SKM-1 (cell line): ENCODE data around the gene LIN52.

Source experiments
- DNase-seq: peaks from one replicate; lab custom pipeline; 2025; ENCODE audit not compliant: unreplicated experiment; lab: John Stamatoyannopoulos, UW

The LIN52 gene

DNA sequence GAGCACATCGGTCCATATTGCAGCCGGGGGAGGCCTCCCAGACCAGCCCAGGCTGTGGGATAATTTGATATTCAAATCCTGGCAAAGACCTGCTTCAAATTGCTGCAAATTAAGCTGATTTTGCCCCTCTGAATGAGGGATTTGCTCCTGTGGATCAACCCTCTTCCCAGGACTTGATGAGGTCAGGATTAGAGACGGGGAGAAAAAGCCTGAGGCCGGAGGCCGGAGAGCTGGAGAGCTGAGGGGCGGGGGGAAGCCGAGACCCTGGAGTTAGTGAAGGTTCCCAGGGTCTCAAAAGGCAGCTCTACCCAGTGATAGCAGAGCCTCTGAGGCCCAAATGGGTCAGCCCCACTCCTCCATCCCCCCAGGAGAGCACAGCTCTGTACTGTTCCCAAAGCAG, 137.0 kb downstream of the LIN52 start:
- DNase-seq, result no peak

DNA sequence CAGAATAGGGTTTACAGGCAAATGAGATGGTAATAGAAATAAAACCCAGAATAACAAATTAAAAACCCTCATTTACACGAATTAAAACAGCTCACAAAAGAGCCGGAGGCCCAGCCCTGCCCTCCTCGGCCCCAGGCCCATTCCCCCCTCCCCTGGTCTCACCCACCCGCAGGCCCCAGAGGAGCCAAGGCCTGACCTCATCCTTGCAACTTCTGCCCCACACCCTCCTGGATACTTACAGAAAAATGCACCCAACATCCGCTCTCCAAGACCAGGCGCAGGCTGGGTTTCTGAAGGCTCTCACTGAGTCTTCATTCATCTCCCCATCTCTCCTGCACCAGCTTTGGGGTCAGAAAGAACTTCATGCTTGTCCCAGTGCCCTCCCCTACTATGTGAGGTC, 138.3 kb downstream of the LIN52 start:
- no peak for DNase-seq

DNA sequence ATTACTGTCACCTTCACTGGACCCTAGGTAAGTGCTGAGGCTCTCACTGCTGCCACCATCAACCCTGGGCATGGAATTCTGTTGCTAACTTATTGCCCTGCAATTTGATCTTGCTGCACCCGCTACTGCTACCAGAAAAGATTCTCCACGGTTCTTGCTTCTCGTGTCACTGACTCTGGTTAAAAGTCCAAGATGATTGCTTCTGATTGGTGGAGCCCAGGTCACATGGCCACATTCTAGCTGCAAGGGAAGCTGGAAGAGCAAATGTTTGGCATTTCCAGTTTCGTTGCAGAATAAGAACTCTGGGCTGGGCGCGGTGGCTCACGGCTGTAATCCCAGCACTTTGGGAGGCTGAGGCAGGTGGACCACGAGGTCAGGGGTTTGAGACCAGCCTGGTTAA, 147.0 kb downstream of the LIN52 start:
- DNase-seq, result no peak

DNA sequence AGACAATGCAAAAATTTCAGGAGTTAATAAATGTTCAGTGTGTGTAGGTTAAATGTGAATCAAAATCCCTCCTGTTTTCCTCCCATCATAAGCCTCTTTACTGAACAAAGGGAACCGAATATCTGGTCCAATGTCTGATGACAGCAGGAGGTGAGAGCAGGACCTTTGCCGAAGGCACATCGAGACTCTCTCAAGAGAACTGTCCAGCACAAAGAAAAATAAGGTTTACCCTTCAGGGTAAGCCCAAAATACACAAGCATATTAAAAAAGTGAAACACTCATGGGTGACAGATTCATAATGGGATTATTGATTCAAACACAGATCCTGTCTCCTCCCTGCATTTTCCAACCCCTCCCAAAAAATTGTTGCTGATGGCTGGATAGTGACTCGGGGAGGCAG, 150.3 kb downstream of the LIN52 start:
- DNase-seq, result no peak

DNA sequence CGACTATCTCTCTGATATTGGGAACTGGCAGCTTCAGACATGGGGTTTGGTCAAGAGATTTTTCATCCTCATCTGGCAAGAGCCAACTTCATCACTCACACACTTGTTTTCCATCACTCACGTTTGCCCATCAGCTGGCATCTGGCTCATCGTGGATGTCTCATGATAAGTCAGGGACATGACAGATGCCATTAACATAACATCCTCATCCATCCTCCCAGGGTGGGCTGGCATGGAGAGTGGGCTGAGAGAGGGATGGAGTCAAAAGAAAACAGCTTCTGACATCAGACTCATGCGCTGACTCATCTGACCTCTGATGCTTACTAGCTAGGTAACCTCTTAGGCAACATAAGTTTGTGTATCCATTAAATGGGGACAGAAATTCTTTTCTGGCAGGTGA, 152.7 kb downstream of the LIN52 start:
- no peak for DNase-seq

DNA sequence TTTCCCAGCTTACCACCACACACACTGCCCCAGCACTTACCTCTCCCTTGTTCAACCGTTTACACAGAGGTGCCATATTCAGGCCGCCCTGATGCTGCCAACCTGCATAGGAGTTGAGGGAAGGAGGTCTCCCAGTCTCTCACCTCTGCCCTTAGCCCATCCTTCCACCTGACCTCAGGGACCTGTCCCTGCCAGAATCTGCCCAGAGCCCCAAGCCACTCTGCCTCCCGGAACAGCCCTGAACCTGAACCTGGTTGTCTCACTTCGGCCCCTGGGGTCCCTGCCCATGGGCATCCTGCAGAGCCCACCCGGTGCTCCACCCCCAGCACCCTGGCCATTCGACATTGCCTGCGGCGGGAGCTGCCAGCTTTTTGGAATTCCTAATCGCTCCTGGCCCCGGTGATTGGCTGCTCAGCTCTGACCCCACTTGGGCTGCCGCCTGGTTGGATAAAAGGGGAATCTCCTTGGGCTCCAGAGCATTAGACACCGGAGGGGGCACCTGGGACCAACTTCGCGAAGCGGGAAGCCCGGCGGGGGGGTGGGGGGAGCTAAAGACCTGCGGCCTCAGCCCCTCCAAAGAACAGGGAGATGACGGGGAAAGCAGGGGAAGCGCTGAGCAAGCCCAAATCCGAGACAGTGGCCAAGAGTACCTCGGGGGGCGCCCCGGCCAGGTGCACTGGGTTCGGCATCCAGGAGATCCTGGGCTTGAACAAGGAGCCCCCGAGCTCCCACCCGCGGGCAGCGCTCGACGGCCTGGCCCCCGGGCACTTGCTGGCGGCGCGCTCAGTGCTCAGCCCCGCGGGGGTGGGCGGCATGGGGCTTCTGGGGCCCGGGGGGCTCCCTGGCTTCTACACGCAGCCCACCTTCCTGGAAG, 154.5 kb downstream of the LIN52 start, which contains the start of gene VSX2:
Gene VSX2 (plus strand): TSS at position 476 of the 874 bp plus-strand sequence. CDS start 113 bp downstream, at position 589.
- DNase-seq, result no peak

DNA sequence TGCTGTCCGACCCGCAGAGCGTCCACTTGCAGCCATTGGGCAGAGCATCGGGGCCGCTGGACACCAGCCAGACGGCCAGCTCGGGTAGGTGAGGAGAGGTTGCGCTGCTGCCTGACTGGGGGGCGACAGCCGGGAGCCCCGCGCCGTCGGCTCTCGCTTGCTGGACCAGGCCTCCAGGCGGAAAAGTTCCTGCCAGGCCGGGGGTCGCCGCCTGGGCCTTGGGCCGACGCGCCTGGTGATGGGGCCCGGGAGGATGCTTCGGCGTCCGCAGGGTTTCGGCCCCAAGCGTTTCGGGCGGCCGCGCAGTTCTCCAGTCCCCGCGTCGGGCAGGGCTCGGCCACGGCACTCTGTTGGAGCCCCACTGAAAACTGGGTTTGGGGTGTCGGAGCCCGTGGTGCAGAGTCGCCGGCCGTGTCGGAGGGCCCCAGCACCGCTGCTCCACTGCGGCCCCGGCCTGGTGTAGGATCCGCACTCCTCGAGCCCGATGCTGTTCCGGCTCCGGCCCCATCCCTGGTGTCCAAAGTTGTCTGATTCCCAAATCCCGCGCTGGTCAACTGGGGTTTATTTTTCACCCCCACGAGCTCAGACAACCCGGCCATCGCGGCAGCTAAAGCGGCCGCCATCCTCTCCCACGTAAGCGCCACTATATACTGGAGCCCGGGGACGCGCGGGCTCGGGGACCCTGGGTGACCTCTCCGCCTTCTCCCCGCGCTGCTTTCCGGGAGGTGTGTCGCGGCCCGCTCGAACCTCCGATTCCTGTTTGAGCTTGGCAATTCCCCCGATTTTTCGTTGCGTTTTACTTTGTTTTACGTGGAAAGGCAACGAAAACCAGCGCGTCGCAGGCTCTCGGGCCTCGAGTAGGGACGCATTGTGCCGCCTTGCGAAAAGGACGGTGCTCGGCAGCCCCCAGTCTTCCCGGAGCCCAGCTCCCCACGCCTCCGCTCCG, 155.4 kb downstream of the LIN52 start:
- DNase-seq, result no peak

DNA sequence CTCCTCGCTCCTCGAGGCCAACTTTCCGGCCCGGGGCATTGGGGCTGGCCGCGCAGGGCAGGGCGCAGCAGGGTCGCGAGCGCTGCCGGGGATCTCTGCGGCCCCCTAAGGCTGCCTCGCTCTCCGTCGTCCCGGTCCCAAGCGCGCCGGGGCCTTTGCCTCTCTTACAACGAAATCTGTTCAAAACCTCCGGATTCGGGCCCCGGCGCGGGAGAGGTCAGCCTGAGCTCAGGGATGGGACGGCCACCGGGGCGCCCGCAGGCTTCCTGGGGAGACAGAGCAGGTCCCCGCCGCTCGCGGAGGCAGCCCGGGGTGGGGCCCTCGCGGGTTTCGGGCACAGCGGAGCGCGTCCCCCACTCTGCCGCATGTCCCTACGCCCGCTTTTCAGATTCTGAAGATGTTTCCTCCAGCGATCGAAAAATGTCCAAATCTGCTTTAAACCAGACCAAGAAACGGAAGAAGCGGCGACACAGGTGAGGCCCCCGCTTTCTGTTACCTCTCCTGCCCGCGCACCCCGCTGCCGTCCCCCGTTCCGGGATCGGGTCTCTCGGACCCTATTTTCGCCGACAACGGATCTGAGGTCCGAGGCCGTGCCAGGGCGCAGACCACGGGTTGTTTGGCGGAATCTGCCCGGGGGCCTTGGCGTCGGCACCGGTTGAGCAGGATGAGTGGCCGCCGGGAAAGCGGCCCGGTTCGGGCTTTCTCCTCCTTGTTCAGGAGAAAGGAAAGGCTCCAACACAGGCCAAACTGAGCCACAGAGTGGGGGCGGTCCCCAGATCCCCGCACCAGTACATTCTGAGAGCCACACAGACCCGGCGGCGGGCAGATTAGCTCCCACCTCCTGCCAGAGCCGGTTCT, 156.3 kb downstream of the LIN52 start:
- DNase-seq, result no peak

DNA sequence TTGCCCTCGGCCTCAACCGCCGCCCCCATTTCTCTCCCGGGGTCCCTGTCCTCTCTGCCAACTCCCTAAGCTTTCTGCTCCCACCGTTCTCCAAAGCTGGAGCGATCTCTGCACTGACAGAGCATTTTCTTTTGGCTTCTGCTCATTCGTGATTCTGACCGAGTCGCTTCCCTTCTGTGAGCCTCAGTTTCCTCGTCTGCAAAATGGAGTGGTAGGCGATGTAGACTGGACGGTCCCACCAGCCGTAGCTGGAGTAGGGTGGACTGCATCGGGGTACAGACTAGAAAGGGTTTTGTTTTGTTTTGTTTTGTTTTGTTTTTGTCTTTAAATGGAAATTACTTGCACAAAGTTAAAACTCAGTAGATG, 156.9 kb downstream of the LIN52 start:
- no peak for DNase-seq

DNA sequence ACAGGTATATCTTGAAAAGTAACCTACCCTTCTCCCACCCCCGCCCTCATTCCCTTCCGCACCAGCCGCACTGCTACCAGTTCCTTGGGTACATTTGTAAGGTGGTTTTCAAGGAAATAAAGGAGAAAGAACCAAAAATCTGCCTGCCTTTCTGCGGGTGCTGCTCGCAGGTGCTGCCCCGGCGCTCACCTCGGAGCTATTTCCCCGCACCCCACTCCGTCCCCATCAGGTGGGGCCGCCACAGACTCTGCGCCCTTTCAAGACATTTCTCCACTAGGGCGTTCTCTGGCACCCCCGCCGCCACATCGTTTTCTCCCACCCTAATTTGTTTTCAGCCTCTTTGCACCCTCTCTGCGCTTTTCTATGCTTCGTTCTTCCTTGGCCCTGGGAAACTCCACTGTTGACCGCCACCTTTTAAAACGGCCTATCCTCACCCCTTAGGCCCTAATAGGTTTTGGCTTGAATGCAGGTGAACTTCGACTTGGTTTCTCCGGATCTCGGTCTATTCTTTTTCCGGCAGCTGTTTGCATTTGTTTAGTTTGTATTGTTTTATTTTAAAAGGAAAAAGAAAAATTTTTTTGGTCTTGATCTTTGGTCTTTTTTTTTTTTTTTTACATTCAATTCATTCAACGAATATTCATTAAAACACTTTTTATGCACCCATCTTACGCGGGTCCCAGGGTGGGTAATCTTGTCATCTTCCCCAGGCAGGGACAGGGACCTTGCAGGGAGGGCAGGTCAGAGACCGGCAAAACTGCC, 157.4 kb downstream of the LIN52 start:
- DNase-seq, result no peak

DNA sequence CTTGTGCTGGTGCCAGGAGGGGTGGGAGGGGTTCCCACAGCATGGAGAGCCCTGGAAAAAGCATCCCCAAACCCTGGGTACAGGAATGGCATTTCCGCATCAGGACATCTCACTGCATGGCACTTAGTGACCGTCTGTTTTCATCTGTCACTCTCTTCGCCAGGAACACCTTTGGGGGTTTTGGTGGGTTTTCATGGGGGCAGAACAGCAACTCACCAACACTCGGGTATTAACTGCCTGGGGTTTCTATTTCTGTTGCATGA, 158.0 kb downstream of the LIN52 start:
- DNase-seq, result no peak

DNA sequence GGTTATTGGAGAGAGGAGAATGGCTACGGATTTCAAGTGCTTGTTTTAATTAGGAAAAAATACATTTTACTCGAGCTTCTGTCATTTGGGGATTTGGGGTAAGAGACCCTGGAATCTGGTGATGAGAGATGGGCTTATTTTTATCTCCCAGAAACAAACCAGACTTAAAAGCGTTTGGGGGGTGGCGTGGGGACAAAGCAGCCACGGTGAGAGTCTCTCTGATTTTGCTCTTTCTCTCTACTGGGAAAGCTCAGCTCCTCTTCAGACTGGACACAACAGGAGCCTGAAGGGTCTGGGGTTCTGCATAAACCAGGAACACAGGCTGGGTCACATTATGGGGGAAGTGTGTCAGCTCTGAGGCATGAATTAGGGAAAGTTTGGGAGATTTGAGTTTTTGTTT, 158.3 kb downstream of the LIN52 start:
- DNase-seq, result no peak

DNA sequence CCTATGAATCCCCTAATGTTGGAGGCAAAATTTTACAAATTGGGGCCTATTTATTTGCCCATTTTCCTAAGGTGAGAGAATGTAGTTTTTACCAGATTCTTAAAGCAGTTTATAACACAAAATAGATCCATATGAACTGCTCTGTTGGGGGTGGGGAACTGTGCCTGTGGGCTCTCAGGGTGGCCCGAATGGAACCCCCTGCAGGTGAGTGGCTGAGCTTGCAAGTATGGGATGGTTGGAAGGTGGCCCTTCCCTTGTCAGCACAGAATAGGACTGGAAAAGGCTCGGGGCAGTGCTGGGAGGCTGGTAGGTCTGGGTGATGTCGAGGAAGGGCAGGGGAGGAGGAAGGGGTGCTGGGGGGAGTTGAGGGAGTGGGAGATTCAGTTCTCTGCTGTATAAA, 159.4 kb downstream of the LIN52 start:
- no peak for DNase-seq

DNA sequence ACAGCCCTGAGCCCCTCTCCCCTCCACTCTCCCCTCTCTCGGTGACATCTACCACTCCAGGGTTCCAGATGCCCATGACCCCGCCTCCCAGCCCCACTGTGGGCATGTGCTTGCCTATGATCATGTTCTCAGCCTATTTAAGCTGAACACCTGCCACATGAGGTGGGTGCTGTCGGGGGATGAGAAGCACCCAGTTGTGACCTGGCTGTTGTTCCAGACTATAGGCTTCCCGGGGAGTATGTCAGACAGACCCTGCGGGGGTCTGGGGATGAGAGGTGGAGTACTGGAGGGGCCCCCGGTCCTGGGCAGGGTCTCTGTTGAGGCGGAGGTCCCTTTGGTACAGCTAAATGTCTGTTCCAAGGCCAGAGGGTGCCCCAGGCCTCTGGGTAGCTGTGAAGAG, 160.5 kb downstream of the LIN52 start:
- DNase-seq, result no peak

DNA sequence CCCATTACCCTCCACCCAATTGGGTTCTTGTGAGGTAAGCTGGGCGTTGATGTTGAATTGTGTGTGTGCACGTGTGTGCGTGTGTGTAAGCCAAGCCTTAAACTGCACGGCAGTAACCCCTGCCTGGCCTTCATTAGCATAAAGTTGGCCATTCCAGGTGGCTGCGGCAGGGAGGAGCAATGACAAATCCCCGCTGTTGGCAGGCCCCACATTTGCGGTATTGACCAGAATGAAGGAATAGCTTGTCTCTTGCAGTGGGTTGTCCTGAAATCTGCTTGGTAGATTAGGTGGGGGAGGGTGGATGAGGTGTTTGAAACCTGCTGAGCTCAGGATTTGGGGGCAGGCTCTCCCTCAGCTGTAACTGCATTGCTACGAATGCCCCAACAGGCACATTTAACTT, 161.8 kb downstream of the LIN52 start:
- DNase-seq, result no peak

DNA sequence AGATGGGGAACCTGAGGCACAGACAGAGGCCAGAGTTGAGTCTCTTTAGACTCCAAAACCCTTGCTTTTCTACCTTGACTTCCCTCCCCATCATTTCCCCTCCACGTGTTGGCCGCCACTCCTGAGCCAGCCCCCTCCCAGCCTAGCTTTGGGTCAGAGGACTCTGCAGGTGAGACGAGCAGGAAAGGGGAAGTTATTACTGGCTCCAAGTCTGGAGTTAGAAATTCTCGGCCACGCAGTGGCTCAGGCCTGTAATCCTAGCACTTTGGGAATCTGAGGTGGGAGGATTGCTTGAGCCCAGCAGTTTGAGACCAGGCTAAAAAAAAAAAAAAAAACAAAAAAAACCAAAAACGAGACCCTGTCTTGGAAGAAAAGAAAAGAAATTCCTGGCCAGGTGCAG, 163.3 kb downstream of the LIN52 start:
- DNase-seq, result no peak

DNA sequence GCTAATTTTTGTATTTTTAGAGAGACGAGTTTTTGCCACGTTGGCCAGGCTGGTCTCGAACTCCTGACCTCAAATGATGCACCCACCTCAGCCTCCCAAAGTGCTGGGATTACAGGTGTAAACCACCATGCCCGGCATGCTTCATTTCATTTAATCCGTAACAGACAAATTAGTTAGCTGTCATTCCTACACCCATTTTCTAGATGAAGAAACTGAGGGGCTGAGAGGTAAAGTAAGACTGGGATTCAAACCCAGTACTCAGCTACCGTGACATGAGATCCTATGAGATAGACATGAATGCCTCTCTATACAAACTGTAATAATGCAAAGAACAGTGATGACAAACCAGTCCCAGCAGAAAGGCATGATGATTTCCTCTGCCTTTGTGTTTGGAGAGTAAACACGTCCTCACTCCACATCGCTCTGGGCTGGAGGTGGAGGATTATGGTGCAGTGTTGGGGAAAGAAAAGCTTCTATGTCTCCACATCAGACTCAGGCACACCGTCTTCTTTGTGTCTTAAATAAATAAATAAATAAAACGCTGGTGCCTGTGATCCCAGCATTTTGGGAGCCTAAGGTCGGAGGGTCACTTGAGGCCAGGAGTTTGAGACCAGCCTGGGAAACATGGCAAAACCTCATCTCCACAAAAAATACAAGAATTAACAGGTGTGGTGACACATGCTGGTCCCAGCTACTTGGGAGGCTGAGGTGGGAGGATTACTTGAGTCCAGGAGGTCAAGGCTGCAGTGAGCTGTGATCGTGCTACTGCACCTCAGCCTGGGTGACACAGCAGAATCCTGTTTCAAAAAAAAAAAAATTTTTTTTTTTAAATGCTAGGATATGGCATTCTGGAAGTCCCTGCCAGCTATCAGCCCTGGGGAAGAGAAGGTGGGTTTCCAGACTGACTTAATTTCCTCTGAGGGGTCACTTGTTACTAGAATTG, 164.9 kb downstream of the LIN52 start:
- DNase-seq, result no peak
